HFFc6 (cell line): ENCODE data around the gene TDRD7. TPM values are rescaled to one million over a fixed set of nuclear protein-coding genes. Genes with fewer than 3 reads are reported as not detected.

Experiments
- DNase-seq: peaks from one replicate; pipeline ENCODE4 v3.0.0-alpha.2; 2018
- H3K27ac Mint-ChIP-seq: 2 replicates; pipeline ENCODE4 v1.8.0; 2020; ENCODE audit warnings: mild to moderate bottlenecking, mixed read lengths
- H3K27me3 Mint-ChIP-seq: 2 replicates; pipeline ENCODE4 v1.8.0; 2021; ENCODE audit warnings: mild to moderate bottlenecking, moderate library complexity, mixed read lengths; ENCODE audit not compliant: insufficient read depth
- H3K36me3 Mint-ChIP-seq: 2 replicates; pipeline ENCODE4 v1.8.0; 2021; ENCODE audit warnings: low read depth, mixed read lengths
- H3K4me1 Mint-ChIP-seq: 2 replicates; pipeline ENCODE4 v1.8.0; 2020; ENCODE audit warnings: low read depth, mixed read lengths
- H3K4me3 Mint-ChIP-seq: 2 replicates; pipeline ENCODE4 v1.8.0; 2020; ENCODE audit warnings: mild to moderate bottlenecking, moderate library complexity, mixed read lengths
- H3K9me3 Mint-ChIP-seq: 2 replicates; pipeline ENCODE4 v1.8.0; 2020; ENCODE audit warnings: mild to moderate bottlenecking, mixed read lengths
- total RNA-seq, 6 experiments: library from RNA; stranded (reverse); fragmentation: NEBNext Ultra II Directional; extraction: Animal tissue kit (Norgen Biotek cat#: 25700); gene quantifications; 2 replicates in 1 of 6; 3 replicates in 5 of 6; pipeline ENCODE4 v1.2.3, GENCODE V29; 2021
- TF ChIP-seq, protein P1 (sequence below): fragments of 200-600 bp; sonication (generic); IDR thresholded peaks from 2 replicates; pipeline ENCODE4 v1.5.0; 2021; ENCODE audit warnings: antibody characterized with exemption, mild to moderate bottlenecking

Gene TDRD7
- total RNA-seq, 6 experiments from 2014 or later: 8.2 to 10.5 (median 9.0) TPM

DNA sequence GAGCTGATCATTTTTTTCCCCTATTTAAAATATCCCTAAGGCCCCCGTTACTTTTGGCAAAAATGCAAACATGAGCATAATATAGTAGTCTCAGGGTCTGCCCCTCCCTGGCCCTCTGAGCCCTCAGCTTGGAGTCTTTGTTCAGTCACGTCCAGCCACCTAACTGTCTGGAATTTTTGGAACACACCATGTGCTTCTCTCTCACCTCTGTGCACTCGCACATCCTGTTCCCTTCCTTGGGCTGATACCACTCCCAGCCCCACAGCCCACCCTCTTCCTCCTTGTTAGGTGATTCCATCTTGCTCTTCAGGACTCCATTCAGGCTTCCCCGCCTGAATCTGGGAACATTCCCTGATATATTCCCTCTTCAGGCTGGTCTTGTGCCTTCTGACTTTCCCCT lies 16.0 kb downstream of the TDRD7 start:
- Mint-ChIP-seq H3K27ac (no peak overlapping the region), H3K4me3 (no peak overlapping the region), H3K36me3 (peaks cover 5% of the 10 kb centered on the region)

DNA sequence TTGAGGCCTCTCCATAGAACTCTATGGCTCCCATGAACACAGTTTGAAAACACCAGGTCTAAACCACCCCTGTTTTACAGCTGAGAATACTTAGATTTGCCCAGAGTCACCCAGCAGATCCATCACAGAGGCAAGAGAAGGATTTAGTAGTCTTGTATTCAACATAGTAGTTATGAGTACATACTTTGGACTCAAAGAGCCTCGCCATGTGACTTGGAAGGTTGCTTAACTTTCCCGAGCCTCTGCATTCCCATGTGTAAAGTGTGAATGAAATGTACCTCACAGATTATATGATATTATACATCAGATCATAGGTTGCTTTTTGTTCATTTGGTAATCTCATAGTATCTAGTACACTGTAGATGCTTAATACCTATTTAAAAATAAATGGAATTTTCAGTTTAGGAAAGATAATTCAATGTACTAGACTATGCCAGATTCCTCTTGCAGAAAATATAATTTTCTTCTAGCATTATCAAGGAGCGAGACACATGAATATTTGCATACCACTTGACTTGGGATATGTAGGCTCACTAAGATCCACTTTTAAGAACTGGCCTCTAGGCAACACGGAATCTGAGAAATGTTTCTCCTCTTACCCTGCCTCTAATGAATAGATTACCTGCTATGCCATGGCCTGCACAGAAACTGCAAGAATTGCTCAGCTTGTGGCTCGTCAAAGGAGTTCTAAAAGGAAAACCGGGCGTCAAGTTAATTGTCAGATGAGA lies 18.6 kb downstream of the TDRD7 start:
- no peak overlapping the region for H3K27ac Mint-ChIP-seq
- no peak overlapping the region for H3K4me3 Mint-ChIP-seq
- H3K9me3 Mint-ChIP-seq: no peaks in the 10 kb centered on the region
- DNase-seq: no peak
- H3K4me1 Mint-ChIP-seq: peaks cover 4% of the 10 kb centered on the region; the same call in 1 of the 2 replicates
- no peaks in the 10 kb centered on the region for H3K27me3 Mint-ChIP-seq
- TF ChIP-seq, protein P1, sequence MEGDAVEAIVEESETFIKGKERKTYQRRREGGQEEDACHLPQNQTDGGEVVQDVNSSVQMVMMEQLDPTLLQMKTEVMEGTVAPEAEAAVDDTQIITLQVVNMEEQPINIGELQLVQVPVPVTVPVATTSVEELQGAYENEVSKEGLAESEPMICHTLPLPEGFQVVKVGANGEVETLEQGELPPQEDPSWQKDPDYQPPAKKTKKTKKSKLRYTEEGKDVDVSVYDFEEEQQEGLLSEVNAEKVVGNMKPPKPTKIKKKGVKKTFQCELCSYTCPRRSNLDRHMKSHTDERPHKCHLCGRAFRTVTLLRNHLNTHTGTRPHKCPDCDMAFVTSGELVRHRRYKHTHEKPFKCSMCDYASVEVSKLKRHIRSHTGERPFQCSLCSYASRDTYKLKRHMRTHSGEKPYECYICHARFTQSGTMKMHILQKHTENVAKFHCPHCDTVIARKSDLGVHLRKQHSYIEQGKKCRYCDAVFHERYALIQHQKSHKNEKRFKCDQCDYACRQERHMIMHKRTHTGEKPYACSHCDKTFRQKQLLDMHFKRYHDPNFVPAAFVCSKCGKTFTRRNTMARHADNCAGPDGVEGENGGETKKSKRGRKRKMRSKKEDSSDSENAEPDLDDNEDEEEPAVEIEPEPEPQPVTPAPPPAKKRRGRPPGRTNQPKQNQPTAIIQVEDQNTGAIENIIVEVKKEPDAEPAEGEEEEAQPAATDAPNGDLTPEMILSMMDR: no peak
- H3K36me3 Mint-ChIP-seq: peaks cover 5% of the 10 kb centered on the region

More for the DNA sequence above, 16.0 kb downstream of the TDRD7 start:
- Mint-ChIP-seq H3K4me1 (peaks cover 5% of the 10 kb centered on the region; the same call in 1 of the 2 replicates), H3K9me3 (no peaks in the 10 kb centered on the region), H3K27me3 (no peaks in the 10 kb centered on the region)
- DNase-seq: no peak
- TF ChIP-seq, protein P1: no peak

DNA sequence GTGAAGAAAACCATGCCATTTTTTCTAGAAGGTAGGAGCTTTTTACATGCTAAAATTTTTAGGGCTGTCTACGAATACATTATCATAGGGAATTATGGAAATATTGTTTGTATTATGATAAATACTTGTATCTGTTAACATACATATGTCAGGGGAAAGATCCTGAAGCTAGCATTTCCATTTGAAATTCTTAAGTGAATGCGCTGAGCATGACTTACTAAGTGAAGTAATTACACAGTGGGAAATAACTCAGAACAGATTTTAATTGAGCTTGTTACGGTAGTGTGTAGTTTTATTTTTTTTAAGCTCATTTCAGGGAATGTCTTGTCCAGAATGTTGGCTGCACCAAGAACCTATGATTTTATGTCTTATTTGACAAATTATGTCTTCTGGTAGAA lies 19.1 kb downstream of the TDRD7 start:
- H3K4me1 Mint-ChIP-seq: no peaks in the 10 kb centered on the region
- H3K9me3 Mint-ChIP-seq: no peaks in the 10 kb centered on the region
- DNase-seq: no peak
- no peak overlapping the region for H3K4me3 Mint-ChIP-seq
- H3K27ac Mint-ChIP-seq: no peak overlapping the region
- TF ChIP-seq, protein P1: no peak
- peaks cover 5% of the 10 kb centered on the region for H3K36me3 Mint-ChIP-seq
- no peaks in the 10 kb centered on the region for H3K27me3 Mint-ChIP-seq

DNA sequence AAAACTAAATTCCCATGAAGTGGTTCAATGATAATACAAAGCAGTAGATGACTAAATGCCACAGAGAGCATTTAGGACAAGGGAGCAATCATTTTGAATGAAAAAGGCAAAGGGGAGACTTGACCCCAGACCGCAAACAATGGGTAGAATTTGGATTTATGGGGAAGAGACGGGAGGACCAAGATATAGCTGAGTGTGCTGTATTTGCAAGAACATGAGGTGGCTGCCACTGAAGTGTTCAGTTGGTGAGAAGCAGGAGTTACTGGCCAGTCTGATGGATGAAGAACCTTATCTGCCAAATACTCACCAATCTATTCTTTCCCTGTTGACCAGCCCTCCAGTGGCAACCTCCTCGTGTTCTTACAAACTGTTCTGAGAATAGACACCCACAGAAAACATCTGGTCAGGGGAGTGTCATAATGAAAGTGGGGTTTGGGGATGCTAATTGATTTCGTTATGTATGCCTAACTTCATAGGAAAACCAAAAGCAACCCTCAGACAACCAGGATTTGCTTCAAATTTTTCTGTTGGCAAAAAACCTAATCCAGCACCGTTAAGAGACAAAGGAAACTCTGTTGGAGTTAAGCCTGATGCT lies 19.8 kb downstream of the TDRD7 start:
- no peaks in the 10 kb centered on the region for H3K9me3 Mint-ChIP-seq
- TF ChIP-seq, protein P1: no peak
- H3K4me3 Mint-ChIP-seq: no peak overlapping the region
- no peaks in the 10 kb centered on the region for H3K27me3 Mint-ChIP-seq
- no peaks in the 10 kb centered on the region for H3K4me1 Mint-ChIP-seq
- DNase-seq: no peak
- peaks cover 5% of the 10 kb centered on the region for H3K36me3 Mint-ChIP-seq
- no peak overlapping the region for H3K27ac Mint-ChIP-seq

DNA sequence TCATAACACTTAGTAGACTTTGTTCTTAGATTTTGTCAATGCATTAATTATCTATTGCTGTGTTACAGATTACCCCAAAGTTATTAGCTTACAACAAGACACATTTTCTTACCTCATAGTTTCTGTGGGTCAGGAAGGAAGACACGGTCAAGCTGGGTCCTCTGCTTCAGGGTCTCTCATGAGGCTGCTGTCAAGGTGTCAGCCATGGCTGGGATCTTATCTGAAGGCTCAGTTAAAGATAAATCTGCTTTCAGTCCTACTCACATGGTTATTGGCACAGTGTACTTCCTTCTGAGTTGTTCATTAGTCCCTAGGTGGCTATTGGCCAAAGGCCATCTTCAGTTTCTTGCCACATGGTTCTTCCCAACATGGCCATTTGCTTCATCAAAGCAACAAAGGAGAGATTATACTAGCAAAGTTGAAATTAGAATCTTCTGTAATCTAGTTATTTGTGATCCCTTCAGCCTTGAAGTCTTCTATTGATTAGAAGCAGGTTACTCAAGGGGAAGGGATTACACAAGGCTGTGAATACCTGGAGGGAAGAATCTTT lies 25.2 kb downstream of the TDRD7 start:
- Mint-ChIP-seq H3K4me3 (no peak overlapping the region), H3K36me3 (no peaks in the 10 kb centered on the region), H3K27me3 (no peaks in the 10 kb centered on the region), H3K27ac (no peak overlapping the region), H3K9me3 (no peaks in the 10 kb centered on the region), H3K4me1 (peaks cover 7% of the 10 kb centered on the region)
- DNase-seq: no peak
- TF ChIP-seq, protein P1: no peak
